Endometrium (tissue), 2 donors: ENCODE measurements around the gene ATAD3A.
"Not testable (repeated sequence)": the region's sequence is repeated elsewhere in the genome, so short reads cannot be mapped to it uniquely, and the experiment has no call there.

Source experiments
- FAIRE-seq: peaks from 2 replicates; lab custom pipeline; 2012; peaks lifted over from hg19 to GRCh38; lab: Jason Lieb, UNC
- donor health status: control.
- donor health status: control.

The ATAD3A gene

DNA sequence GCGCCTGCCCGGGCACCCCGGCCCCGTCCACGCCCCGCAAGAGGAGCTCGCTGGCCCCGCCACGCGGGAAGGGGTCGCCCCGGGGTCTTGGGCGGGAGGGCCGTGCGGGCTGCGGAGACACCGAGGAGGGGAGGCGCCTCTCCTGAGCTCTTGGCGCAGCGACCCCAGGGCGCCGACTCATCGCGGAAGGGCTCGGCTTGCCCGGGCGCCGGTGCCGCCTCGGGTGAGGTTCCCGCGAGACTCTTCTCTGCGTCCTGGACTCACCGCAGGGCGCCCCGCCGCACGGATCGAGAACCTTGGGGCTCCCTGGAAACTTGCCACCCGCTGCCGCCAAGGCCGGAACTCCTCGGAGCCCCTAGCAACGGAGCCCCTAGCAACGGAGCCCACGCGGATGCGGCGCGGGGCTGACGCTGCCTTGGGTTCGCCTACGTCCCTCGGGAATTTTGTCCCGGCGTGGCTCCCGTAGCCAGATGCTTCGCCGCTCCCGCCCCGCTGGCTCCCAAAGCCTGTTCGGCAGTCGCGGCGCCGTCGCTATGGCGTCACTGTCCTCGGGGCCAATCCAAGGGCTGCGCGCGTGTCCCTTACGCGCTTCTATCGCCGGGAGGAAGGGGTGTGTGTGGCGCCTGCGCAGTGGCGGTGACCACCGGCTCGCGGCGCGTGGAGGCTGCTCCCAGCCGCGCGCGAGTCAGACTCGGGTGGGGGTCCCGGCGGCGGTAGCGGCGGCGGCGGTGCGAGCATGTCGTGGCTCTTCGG lies at the start of gene ATAD3A:
ATAD3A (plus strand) TSS at position 630 of the 753 bp plus-strand sequence; CDS start at position 737, 107 bp downstream.
- FAIRE-seq, result no peak

DNA sequence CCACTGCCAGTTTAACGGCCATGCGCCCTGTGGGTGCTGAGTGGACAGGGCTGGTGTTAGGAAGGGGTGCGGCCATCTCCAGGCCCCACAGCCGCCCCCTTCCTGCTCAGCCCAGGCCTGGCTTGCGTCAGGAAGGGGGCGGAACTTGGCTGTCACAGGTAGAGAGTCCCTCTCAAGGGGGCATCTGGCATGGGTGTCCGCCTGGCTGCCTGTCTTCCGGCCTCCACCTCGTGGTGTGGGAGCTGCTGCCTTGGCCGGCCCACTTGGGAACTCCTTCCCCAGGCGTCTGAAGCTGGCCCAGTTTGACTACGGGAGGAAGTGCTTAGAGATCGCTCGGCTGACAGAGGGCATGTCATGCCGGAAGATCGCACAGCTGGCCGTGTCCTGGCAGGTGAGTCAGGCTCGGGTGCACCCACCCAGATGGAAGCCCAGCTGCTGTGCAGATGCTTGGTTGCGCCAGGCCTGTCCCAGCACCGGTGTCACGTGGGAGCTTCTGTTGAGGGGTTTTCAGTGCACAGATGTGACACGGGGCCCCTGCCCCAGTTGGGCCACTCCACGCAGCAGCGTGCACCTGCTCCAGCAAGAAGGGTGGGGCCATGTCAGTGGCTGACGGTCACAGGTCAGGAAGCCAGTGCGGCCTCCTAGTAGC lies 49.5 kb upstream of the ATAD3A start:
- no peak for FAIRE-seq

DNA sequence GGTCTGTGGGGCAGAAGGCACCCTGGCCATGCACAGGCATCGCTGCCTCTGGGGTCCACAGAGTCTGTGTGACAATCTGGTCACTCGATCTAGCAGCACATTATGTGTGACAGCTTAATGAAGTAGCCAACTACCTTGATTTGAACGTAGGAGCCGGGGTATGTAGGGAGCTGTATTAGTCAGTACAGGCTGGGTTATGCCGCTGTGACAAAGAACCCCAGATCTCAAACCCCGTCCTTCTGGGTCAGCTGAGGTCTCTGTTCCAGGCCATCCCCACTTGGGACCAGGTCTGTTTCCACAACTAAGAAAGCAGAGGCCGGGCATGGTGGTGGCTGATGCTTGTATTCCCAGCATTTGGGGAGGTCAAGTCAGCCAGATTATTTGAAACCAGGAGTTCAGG lies 48.6 kb upstream of the ATAD3A start:
- FAIRE-seq, result no peak

DNA sequence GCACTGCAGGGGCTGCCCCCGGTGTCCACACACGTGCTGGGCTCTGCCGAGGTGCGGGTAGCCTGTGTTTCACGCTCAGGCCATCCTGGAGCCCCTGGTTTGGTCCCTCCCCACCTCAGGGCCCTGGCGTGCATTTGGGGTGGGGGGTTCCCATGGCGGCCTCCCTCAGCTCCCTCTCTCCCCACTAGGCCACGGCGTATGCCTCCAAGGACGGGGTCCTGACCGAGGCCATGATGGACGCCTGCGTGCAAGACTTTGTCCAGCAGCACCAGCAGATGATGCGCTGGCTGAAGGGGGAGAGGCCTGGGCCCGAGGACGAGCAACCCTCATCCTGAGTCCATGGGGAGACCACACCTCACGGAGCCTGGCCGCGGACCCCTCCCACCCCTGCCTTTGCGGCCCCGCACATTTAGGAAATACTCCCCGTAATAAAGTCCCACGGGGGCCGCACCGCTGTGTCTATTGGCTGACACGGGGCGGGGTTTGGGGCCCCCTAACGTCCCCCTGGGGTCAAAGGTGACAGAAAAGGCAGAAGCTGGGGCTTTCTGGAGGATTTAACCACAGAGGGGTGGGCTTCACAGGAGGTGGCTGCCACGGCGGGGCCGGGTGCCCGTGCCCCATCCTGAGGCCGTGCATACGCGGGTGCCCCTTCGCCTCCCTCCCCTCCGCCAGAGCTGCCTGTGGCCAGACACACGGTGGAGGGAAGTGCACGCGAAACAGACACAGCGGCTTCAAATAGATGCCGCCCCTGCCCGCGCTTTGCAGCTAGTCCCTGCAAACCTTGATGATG lies 43.6 kb upstream of the ATAD3A start:
- FAIRE-seq, result not testable (repeated sequence)

- FAIRE-seq, result no peak
Observed at GRCh38 chr1:1470626-1471388, 41.2 kb upstream of the ATAD3A start.

GRCh38 chr1:1471389-1472052 lies 40.4 kb upstream of the ATAD3A start, which contains the start of gene ATAD3B:
Gene ATAD3B, plus strand, starts transcription at chr1:1471765. Its CDS starts 120 bp downstream, at chr1:1471885.
- FAIRE-seq, result no peak

DNA sequence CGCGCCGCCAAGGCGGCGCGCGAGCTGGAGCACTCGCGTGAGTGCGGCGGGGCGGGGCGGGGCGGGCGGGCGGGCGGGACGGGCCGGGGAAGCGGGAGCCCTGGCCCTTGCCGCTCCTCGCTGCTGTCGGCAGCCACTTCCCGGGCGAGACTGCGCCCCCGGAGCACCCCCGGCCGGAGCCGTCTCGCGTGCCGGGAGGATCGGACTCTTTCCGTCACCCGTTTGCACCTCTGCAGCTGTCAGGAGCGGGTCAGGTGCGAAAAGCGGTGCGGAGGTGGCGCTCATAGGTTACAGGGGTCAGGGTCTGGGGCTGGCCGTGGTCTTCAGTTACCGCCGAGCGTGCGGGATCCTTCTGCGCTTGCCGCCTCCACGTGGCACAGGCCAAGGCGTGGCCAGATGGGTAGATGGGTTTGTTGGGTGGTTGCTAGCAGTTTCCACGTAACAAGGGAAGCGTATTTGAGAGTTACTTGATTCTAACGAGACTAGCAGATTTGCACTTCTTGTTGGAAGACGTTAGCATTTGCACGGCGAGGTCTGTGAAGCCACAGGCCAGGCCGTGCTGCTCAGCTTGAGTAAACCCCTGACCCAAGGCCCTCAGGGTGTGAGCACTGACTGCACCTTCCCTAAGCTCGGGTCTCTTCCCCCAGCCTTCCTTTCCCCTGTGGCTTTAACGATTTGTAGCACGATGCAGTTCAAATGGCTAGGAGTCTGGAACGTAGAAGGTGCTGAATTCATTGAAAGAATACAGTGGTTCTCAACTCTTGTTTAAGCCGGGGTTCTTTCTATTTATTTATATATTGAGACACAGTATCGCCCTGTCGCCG lies 39.7 kb upstream of the ATAD3A start:
- not testable (repeated sequence) for FAIRE-seq

DNA sequence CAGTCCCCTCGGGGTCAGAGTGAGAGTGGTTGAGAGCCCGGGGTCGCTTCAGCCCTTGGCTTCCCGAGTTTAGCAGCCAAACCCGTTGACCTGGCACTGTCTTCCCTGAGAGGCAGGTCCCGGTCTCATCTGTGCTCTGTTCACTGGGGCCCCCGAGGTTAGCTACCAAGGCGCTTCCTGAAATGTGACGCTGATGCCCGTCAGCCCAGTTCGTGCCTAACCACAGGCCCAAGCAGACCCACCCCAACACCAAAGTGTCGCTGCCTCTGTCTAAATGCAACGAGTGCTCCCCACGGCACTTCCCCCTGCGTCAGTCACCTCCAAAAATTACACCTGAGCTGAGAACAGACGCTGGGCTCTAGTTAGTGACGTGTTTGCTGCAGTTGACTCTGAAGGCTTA lies 36.0 kb upstream of the ATAD3A start:
- not testable (repeated sequence) for FAIRE-seq

DNA sequence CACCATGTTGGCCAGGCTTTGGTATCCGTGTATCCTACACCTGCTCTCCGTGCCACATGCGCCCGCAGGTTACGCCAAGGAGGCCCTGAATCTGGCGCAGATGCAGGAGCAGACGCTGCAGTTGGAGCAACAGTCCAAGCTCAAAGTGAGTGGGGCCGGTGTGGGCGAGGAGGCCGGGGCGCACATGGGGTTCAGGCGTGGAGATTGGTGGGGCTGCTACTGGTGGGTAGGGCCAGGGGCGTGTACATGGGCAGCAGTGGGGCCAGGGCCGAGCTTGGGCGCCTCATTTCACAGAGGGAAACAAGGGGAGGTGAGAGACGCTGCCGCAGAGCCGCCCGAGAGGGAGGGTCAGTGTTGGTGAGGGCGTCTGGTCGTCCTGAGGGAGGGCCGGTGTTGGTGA lies 34.8 kb upstream of the ATAD3A start:
- no peak for FAIRE-seq

GRCh38 chr1:1479547-1480487 lies 32.1 kb upstream of the ATAD3A start:
- FAIRE-seq, result no peak

DNA sequence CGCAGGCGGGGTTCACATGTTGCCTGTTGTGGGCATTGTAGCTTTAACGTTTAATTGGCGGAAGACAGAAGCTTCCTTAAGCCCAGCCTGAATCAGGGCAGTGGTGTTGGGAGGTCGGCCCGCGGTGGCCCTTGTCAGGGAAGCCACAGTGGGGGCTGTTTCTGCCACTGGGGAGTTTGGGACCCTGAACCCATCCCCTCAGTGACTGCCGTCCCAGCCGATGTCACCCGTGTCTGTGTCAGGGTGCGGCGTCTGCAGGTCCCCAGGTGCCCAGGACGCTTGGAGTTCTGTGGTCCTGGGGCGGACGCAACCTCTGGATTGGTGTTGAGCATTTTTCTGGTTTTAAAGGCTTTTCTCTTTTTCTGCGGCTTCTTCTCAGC lies 31.5 kb upstream of the ATAD3A start:
- FAIRE-seq, result not testable (repeated sequence)

- FAIRE-seq, result not testable (repeated sequence)
Observed at GRCh38 chr1:1481811-1482210, 30.2 kb upstream of the ATAD3A start.

- no peak for FAIRE-seq
Observed at GRCh38 chr1:1482856-1483255, 29.1 kb upstream of the ATAD3A start.

- FAIRE-seq, result no peak
Observed at GRCh38 chr1:1483714-1484113, 28.2 kb upstream of the ATAD3A start.

DNA sequence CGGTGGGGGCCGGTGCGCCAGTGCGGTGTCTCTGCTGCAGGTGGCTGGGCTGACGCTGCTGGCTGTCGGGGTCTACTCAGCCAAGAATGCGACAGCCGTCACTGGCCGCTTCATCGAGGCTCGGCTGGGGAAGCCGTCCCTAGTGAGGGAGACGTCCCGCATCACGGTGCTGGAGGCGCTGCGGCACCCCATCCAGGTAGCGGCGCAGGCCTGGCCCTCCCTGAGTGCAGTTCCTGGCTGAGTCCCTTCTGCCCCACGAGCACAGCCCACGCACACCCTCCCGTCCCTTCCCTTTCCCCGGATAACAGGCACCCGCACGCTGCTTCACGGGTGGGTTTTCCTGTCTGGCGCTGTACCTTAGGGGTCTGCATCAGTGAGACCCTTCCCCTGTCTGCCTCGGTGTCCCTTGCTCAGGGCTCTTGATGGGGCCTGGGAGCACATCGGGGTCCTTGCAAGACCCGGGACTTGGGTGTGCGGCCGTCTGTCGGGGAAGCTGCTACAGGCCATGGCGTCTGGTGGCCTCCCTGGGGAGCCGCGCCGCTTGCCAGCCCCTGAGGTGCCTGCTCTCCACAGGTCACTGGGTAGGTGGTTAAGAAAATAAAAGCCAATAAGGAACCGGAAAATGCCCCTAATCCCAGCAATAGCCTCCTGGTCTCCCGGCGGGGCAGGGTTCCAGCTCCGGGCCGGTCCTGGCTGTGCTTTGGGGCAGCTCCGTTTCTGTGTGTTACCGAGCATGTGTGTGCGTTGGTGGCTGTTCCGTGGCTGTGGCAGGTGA lies 26.8 kb upstream of the ATAD3A start:
- FAIRE-seq, result not testable (repeated sequence)

DNA sequence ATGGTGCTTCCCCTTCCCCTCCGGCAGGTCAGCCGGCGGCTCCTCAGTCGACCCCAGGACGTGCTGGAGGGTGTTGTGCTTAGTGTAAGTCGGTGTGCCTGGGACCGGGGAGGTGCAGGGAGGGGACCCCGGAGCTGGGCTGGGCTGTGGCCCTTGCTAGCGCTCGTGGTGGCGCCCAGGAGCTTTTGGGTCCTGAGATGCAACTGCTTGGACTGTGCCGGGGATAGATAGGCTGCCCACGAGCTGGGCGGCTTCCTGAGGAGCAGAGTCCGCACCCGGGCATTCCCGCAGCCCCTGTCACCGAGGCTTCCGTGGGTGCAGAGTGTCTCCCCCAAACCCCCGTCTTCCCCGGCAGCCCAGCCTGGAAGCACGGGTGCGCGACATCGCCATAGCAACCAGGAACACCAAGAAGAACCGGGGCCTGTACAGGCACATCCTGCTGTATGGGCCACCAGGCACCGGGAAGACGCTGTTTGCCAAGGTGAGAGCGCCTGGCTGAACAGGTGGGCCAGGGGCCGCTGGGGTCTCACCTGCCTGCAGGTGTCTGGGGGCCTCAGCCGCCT lies 26.1 kb upstream of the ATAD3A start:
- not testable (repeated sequence) for FAIRE-seq

GRCh38 chr1:1487701-1488100 lies 24.3 kb upstream of the ATAD3A start:
- no peak for FAIRE-seq

DNA sequence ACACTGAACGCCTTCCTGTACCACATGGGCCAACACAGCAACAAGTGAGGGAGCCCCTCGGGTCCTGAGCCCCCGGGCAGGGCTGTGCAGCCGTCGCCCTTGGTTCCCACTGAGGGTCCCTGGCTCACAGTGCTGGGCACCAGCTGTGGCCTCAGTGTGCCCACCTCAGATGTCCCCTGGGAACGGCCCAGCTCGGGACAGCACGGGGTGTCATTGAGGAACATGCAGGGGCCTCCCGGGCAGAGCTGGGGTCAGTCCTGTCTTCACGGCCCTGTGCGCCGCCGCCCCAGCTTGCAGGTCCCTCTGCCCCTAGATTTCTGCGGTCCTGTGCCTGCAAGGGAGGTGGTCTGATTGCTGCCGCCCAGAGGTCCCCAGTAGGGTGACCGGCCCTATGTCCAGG lies 22.7 kb upstream of the ATAD3A start:
- FAIRE-seq, result no peak
